Nucleus accumbens (tissue), 56 donors: Measurements from ENCODE around the gene RADX.

ENCODE experiments used
- DNase-seq, 56 donors: peaks; one replicate each; lab custom pipeline; 2025; lab: John Stamatoyannopoulos, UW

Gene RADX

GRCh38 chrX:106684207-106684606 is 72.4 kb downstream of the RADX start:
- DNase-seq = no peak

GRCh38 chrX:106692425-106693065 is 80.8 kb downstream of the RADX start:
- no peak for DNase-seq

- DNase-seq = no peak
Observed at GRCh38 chrX:106696502-106696901, 84.7 kb downstream of the RADX start.

GRCh38 chrX:106698693-106699092 is 86.9 kb downstream of the RADX start:
- DNase-seq = no peak

GRCh38 chrX:106702636-106703035 is 90.9 kb downstream of the RADX start:
- no peak for DNase-seq

GRCh38 chrX:106706466-106706865 is 94.7 kb downstream of the RADX start:
- no peak for DNase-seq

- DNase-seq = peak in 9 of 56 donors; percentile 0 to 73 (median 8)
Observed at GRCh38 chrX:106707771-106708454, 96.1 kb downstream of the RADX start.

- DNase-seq = no peak
Observed at GRCh38 chrX:106710771-106711170, 99.0 kb downstream of the RADX start.

GRCh38 chrX:106711375-106711774 is 99.6 kb downstream of the RADX start:
- DNase-seq = no peak

GRCh38 chrX:106716004-106716403 is 104.2 kb downstream of the RADX start:
- DNase-seq = no peak

GRCh38 chrX:106716463-106716862 is 104.7 kb downstream of the RADX start:
- DNase-seq = no peak

- DNase-seq = no peak
Observed at GRCh38 chrX:106718709-106719108, 106.9 kb downstream of the RADX start.

GRCh38 chrX:106725931-106726330 is 114.2 kb downstream of the RADX start:
- DNase-seq = peak in 2 of 56 donors; percentile 0 to 26

- DNase-seq = peak in 42 of 56 donors; percentile 0 to 72 (median 18)
Observed at GRCh38 chrX:106726485-106727437, 115.0 kb downstream of the RADX start, which contains the start of gene RNF128. Gene RNF128 (plus strand): TSS chrX:106726701. CDS start chrX:106726914, 213 bp downstream.

- DNase-seq = no peak
Observed at GRCh38 chrX:106728337-106728736, 116.6 kb downstream of the RADX start.
